GM18505 (cell line): ENCODE measurements around the gene STX3.
A peak's percentile ranks its signal among the peaks of the same experiment; 100 is the strongest.
"Not testable (repeated sequence)": the region's sequence is repeated elsewhere in the genome, so short reads cannot be mapped to it uniquely, and the experiment has no call there.

ENCODE experiments used
- ATAC-seq: cut with Tn5 transposase; IDR thresholded peaks from one replicate; pipeline ENCODE4 v1.9.1; 2021; ENCODE audit not compliant: unreplicated experiment
- POLR2A ChIP-seq: IDR thresholded peaks from 4 replicates; pipeline ENCODE4 v1.6.1; 2011; ENCODE audit warnings: borderline replicate concordance; ENCODE audit not compliant: insufficient read depth, insufficient read length; ENCODE audit errors: extremely low read depth

The STX3 gene

GRCh38 chr11:59812220-59812619 lies 57.0 kb downstream of the STX3 start:
- TF ChIP-seq POLR2A, result no peak
- no peak for ATAC-seq

GRCh38 chr11:59813364-59813763 lies 58.2 kb downstream of the STX3 start:
- TF ChIP-seq POLR2A, result no peak
- ATAC-seq, result no peak

GRCh38 chr11:59814021-59814420 lies 58.8 kb downstream of the STX3 start:
- no peak for TF ChIP-seq POLR2A
- ATAC-seq, result no peak

- no peak for TF ChIP-seq POLR2A
- ATAC-seq, result no peak
These were observed 60.6 kb downstream of the STX3 start for GRCh38 chr11:59815754-59816153.

- ATAC-seq, result not testable (repeated sequence)
These were observed 61.3 kb downstream of the STX3 start for GRCh38 chr11:59816434-59816833.

- ATAC-seq, result no peak
- no peak for TF ChIP-seq POLR2A
These were observed 63.4 kb downstream of the STX3 start for GRCh38 chr11:59818572-59818971.

- peak; percentile 78 for ATAC-seq
- TF ChIP-seq POLR2A, result no peak
These were observed 67.9 kb downstream of the STX3 start for GRCh38 chr11:59822989-59823566.

- no peak for ATAC-seq
- TF ChIP-seq POLR2A, result no peak
These were observed 74.2 kb downstream of the STX3 start for GRCh38 chr11:59829358-59829757.

GRCh38 chr11:59833602-59834001 lies 78.4 kb downstream of the STX3 start:
- no peak for TF ChIP-seq POLR2A
- no peak for ATAC-seq

GRCh38 chr11:59839615-59840014 lies 84.4 kb downstream of the STX3 start:
- no peak for TF ChIP-seq POLR2A
- ATAC-seq, result no peak

GRCh38 chr11:59841514-59841913 lies 86.3 kb downstream of the STX3 start:
- TF ChIP-seq POLR2A, result no peak
- ATAC-seq, result no peak

GRCh38 chr11:59842316-59842715 lies 87.1 kb downstream of the STX3 start:
- no peak for TF ChIP-seq POLR2A
- no peak for ATAC-seq

GRCh38 chr11:59845399-59845798 lies 90.2 kb downstream of the STX3 start, which contains the start of gene CBLIF:
TSS of gene CBLIF (minus strand) at chr11:59845499. CDS start at chr11:59845453, 46 bp downstream.
- no peak for ATAC-seq
- TF ChIP-seq POLR2A, result no peak

- no peak for TF ChIP-seq POLR2A
- no peak for ATAC-seq
These were observed 91.4 kb downstream of the STX3 start for GRCh38 chr11:59846556-59846955.

- no peak for ATAC-seq
- no peak for TF ChIP-seq POLR2A
These were observed 92.5 kb downstream of the STX3 start for GRCh38 chr11:59847626-59848025.

- ATAC-seq, result not testable (repeated sequence)
These were observed 93.3 kb downstream of the STX3 start for GRCh38 chr11:59848439-59848838.
